ENCODE measurements around the gene LIN54. TPM values are rescaled to one million over a fixed set of nuclear protein-coding genes. Genes with fewer than 3 reads are reported as not detected.

The LIN54 gene
- polyA plus RNA-seq, 2 of the 4 experiments (the other 2 are of a cell fraction), result 6.7 to 12.7 TPM

- ATAC-seq, result no peak
- Histone ChIP-seq H3K27ac (no peak overlapping the region), H3K4me3 (no peak overlapping the region), H3K4me2 (no peak overlapping the region), H3K9me3 (no peaks in the 10 kb centered on the region), H3K4me1 (peaks cover 12% of the 10 kb centered on the region)
- CTCF ChIA-PET, result no interaction called here
- FAIRE-seq, result no peak
- no peak for DNase-seq (ENCODE audit: low read depth in 1 of 2, low spot score in 1 of 2)
- WGBS (ENCODE audit: missing lambda C conversion rate), result 97% methylated on average over 1 of the region's 1 CpG
- no peak for TF ChIP-seq RNF2 (IDR thresholded peaks at IDR 0.05; ENCODE audit: borderline replicate concordance, low read depth)
- TF ChIP-seq EP300 (IDR thresholded peaks at IDR 0.05), result no peak
- TF ChIP-seq RCOR1 (IDR thresholded peaks at IDR 0.05; ENCODE audit: low read depth, low read length), result no peak
- TF ChIP-seq, protein P1, sequence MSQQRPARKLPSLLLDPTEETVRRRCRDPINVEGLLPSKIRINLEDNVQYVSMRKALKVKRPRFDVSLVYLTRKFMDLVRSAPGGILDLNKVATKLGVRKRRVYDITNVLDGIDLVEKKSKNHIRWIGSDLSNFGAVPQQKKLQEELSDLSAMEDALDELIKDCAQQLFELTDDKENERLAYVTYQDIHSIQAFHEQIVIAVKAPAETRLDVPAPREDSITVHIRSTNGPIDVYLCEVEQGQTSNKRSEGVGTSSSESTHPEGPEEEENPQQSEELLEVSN (IDR thresholded peaks at IDR 0.05; ENCODE audit: borderline replicate concordance, low read depth), result no peak
- TF ChIP-seq KDM5A (IDR thresholded peaks at IDR 0.05), result no peak
- POLR2A ChIA-PET, result no interaction called here
Measured at GRCh38 chr4:82981138-82981537, 29.5 kb downstream of the LIN54 start.

GRCh38 chr4:82975792-82976191 is 34.8 kb downstream of the LIN54 start:
- CTCF ChIA-PET, result no interaction called here

DNA sequence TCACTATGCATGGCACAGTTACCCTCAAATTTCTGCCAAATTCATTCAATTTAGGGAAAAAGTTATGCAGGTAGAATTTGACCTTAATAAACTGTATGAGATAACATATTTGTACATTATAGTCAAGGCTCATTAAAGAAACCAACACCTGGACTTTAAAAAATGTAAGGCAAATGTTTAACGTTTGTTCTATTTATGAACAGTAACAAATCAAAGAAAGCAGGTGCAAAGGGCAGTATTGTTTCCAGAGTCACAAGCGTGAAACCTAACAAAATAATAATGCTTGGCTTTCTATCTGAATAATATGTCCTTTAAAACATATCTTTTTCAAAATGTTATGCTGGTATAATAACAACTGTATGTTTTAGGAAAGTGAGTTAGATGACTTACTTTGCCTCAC is 41.2 kb downstream of the LIN54 start:
- no peak for ATAC-seq
- no peak overlapping the region for H3K27ac ChIP-seq
- no peak overlapping the region for H3K4me2 ChIP-seq
- no peak for TF ChIP-seq PBX3 (IDR thresholded peaks at IDR 0.05)
- TF ChIP-seq FOSB (CRISPR knock-in tag; IDR thresholded peaks at IDR 0.05), result no peak
- TF ChIP-seq MAZ (IDR thresholded peaks at IDR 0.05; ENCODE audit: borderline replicate concordance, low read depth, low read length), result no peak
- no peak for TF ChIP-seq POLR2AphosphoS2 (conservative IDR thresholded peaks at IDR 0.05; ENCODE audit: low read length)
- TF ChIP-seq HEYL (CRISPR knock-in tag; IDR thresholded peaks at IDR 0.05), result no peak
- TF ChIP-seq HOXA7 (CRISPR knock-in tag; IDR thresholded peaks at IDR 0.05), result no peak
- no peak for TF ChIP-seq EP300 (IDR thresholded peaks at IDR 0.05)
- no peak for TF ChIP-seq CHD4 (IDR thresholded peaks at IDR 0.05; ENCODE audit: borderline replicate concordance)
- no peaks in the 10 kb centered on the region for H3K9me3 ChIP-seq
- H3K4me1 ChIP-seq, result no peaks in the 10 kb centered on the region
- POLR2A ChIA-PET, result no interaction called here
- CTCF ChIA-PET, result interaction anchor here (1.3 kb wide), 1 partner anchor 9 kb away, joined by 3 read pairs; no protein-coding TSS in a partner anchor
- no peak for DNase-seq (ENCODE audit: low read depth in 1 of 2, low spot score in 1 of 2)
- 91% methylated on average over 2 of the region's 2 CpGs for WGBS (ENCODE audit: missing lambda C conversion rate)
- no peak overlapping the region for H3K4me3 ChIP-seq
- FAIRE-seq, result no peak

More at GRCh38 chr4:82975792-82976191, 34.8 kb downstream of the LIN54 start:
- no peaks in the 10 kb centered on the region for H3K9me3 ChIP-seq
- 75% methylated on average over 2 of the region's 2 CpGs for WGBS (ENCODE audit: missing lambda C conversion rate)
- POLR2A ChIA-PET, result no interaction called here
- H3K27ac ChIP-seq, result no peak overlapping the region
- DNase-seq (ENCODE audit: low read depth in 1 of 2, low spot score in 1 of 2) (no peak), FAIRE-seq (no peak), ATAC-seq (no peak)
- no peaks in the 10 kb centered on the region for H3K4me1 ChIP-seq
- H3K4me3 ChIP-seq, result no peak overlapping the region
- no peak for TF ChIP-seq HOXB5 (CRISPR knock-in tag; IDR thresholded peaks at IDR 0.05)
- TF ChIP-seq CTCF (IDR thresholded peaks at IDR 0.05), result no peak
- no peak for TF ChIP-seq ZSCAN20 (CRISPR knock-in tag; IDR thresholded peaks at IDR 0.05)
- no peak for TF ChIP-seq HDAC2 (IDR thresholded peaks at IDR 0.05)
- no peak for TF ChIP-seq RNF2 (IDR thresholded peaks at IDR 0.05; ENCODE audit: borderline replicate concordance, low read depth)
- no peak for TF ChIP-seq RARB (CRISPR knock-in tag; IDR thresholded peaks at IDR 0.05)
- TF ChIP-seq, protein P1 (IDR thresholded peaks at IDR 0.05; ENCODE audit: borderline replicate concordance, low read depth), result no peak
- TF ChIP-seq HOXA7 (CRISPR knock-in tag; IDR thresholded peaks at IDR 0.05), result no peak
- TF ChIP-seq MYC (IDR thresholded peaks at IDR 0.05; ENCODE audit: borderline replicate concordance, low read length), result no peak
- TF ChIP-seq CHD4 (IDR thresholded peaks at IDR 0.05; ENCODE audit: borderline replicate concordance), result no peak
- no peak for TF ChIP-seq EHF (CRISPR knock-in tag; IDR thresholded peaks at IDR 0.05)
- no peak for TF ChIP-seq KDM1A (IDR thresholded peaks at IDR 0.05; ENCODE audit: low read depth)
- no peak for TF ChIP-seq RAD21 (conservative IDR thresholded peaks at IDR 0.05 in 1 of 2, IDR thresholded peaks at IDR 0.05 in 1 of 2)
- TF ChIP-seq CBX8 (IDR thresholded peaks at IDR 0.05), result no peak
- no peak overlapping the region for H3K4me2 ChIP-seq
